H1 (cell line): ENCODE data around the gene DHRS3. TPM values are rescaled to one million over a fixed set of nuclear protein-coding genes. Genes with fewer than 3 reads are reported as not detected.

ENCODE experiments used
- CTCF ChIA-PET: fragments of 300-600 bp; sonication (Branson Sonifier 250); formaldehyde crosslinking; loops from one replicate; lab custom pipeline; 2021; ENCODE audit not compliant: partially characterized antibody; lab: Charles Lee
- POLR2A ChIA-PET: fragments of 300-600 bp; sonication (Branson Sonifier 250); formaldehyde crosslinking; loops from one replicate; lab custom pipeline; 2021; ENCODE audit warnings: inconsistent platforms; ENCODE audit not compliant: partially characterized antibody; lab: Charles Lee
- DNase-seq, 2 experiments: peaks; one replicate each; pipeline versions ENCODE4 v3.0.0 to v3.0.0-alpha.2; 2010 to 2022; ENCODE audit warnings: low spot score in 2 of 2, low read depth in 1 of 2, mixed read lengths in 1 of 2
- FAIRE-seq: peaks from 2 replicates; lab custom pipeline; 2011; peaks lifted over from hg19 to GRCh38; lab: Jason Lieb, UNC
- H2AFZ ChIP-seq: 2 replicates; pipeline ENCODE4 v1.8.1; 2012; ENCODE audit warnings: low read length, inconsistent platforms
- H2AK5ac ChIP-seq: 2 replicates; pipeline ENCODE4 v1.6.1; 2013; ENCODE audit warnings: low read depth, low read length
- H2BK120ac ChIP-seq: replicated peaks from 2 replicates; pipeline ENCODE3; 2013; ENCODE audit warnings: low read depth, low read length, inconsistent platforms
- H2BK12ac ChIP-seq: 2 replicates; pipeline ENCODE4 v1.6.1; 2013; ENCODE audit warnings: low read depth, low read length
- H2BK15ac ChIP-seq: 2 replicates; pipeline ENCODE4 v1.6.1; 2013; ENCODE audit warnings: low read length
- H2BK20ac ChIP-seq: 2 replicates; pipeline ENCODE4 v1.6.1; 2013; ENCODE audit warnings: low read length
- H2BK5ac ChIP-seq: 2 replicates; pipeline ENCODE4 v1.6.1; 2013; ENCODE audit warnings: low read depth, low read length
- H3K14ac ChIP-seq: 2 replicates; pipeline ENCODE4 v1.6.1; 2013; ENCODE audit warnings: inconsistent platforms; ENCODE audit not compliant: insufficient read length
- H3K18ac ChIP-seq: 2 replicates; pipeline ENCODE4 v1.6.1; 2013; ENCODE audit warnings: low read length; ENCODE audit errors: extremely low read depth
- H3K23ac ChIP-seq: 2 replicates; pipeline ENCODE4 v1.6.1; 2013; ENCODE audit warnings: inconsistent platforms; ENCODE audit not compliant: insufficient read length
- H3K23me2 ChIP-seq: 2 replicates; pipeline ENCODE4 v1.6.1; 2013; ENCODE audit warnings: low read depth, low read length
- H3K27ac ChIP-seq: 2 replicates; pipeline ENCODE4 v1.6.1; 2011; ENCODE audit warnings: low read depth, low read length, inconsistent platforms
- H3K27me3 ChIP-seq, 4 experiments: replicated peaks in 1 of 4; 1 replicate in 1 of 4; 2 replicates in 3 of 4; pipeline versions ENCODE4 v1.6.1 to v1.8.1; 2011 to 2013; ENCODE audit warnings: low read length in 3 of 4, mild to moderate bottlenecking in 3 of 4, inconsistent platforms in 2 of 4, mixed read lengths in 2 of 4, moderate library complexity in 1 of 4; ENCODE audit not compliant: control insufficient read depth in 3 of 4, insufficient read depth in 3 of 4; ENCODE audit errors: extremely low read depth in 1 of 4
- H3K36me3 ChIP-seq, 4 experiments: 2 replicates each; pipeline versions ENCODE4 v1.6.1 to v1.8.1; 2011 to 2013; ENCODE audit warnings: mild to moderate bottlenecking in 4 of 4, low read length in 3 of 4, moderate library complexity in 2 of 4, control low read depth in 1 of 4, inconsistent platforms in 1 of 4; ENCODE audit not compliant: insufficient read depth in 4 of 4, control insufficient read depth in 2 of 4
- H3K4ac ChIP-seq: replicated peaks from 2 replicates; pipeline ENCODE3; 2013; ENCODE audit warnings: low read length, low read depth, mixed read lengths, inconsistent platforms; ENCODE audit not compliant: insufficient read length
- H3K4me1 ChIP-seq, 4 experiments: replicated peaks in 1 of 4; 1 replicate in 1 of 4; 2 replicates in 3 of 4; pipeline versions ENCODE4 v1.6.1 to v1.8.1; 2011 to 2013; ENCODE audit warnings: low read length in 3 of 4, inconsistent platforms in 2 of 4, mixed read lengths in 1 of 4; ENCODE audit not compliant: insufficient read depth in 4 of 4, control insufficient read depth in 3 of 4
- H3K4me2 ChIP-seq, 2 experiments: 2 replicates each; pipeline versions ENCODE4 v1.6.1 to v1.8.1; 2011 to 2013; ENCODE audit warnings: low read depth in 2 of 2, low read length in 2 of 2, control low read depth in 1 of 2, inconsistent platforms in 1 of 2, mild to moderate bottlenecking in 1 of 2; ENCODE audit not compliant: insufficient read depth in 1 of 2
- H3K4me3 ChIP-seq, 4 experiments: fragments of 200-600, 300-600 bp in 1 of 4; sonication (generic), shearing (Covaris generic), sonication (Bioruptor Twin) in 1 of 4; 2 replicates each; pipeline versions ENCODE4 v1.5.1 to v1.8.1; 2011 to 2016; ENCODE audit warnings: low read length in 4 of 4, low read depth in 3 of 4, control low read depth in 2 of 4, inconsistent platforms in 2 of 4, mild to moderate bottlenecking in 2 of 4, mixed read lengths in 1 of 4, moderate library complexity in 1 of 4; ENCODE audit not compliant: insufficient read depth in 2 of 4; ENCODE audit errors: extremely low read depth in 1 of 4
- H3K56ac ChIP-seq: replicated peaks from 2 replicates; pipeline ENCODE3; 2013; ENCODE audit warnings: low read depth, mild to moderate bottlenecking, mixed read lengths, low read length, inconsistent platforms; ENCODE audit not compliant: insufficient read length
- H3K79me1 ChIP-seq: 2 replicates; pipeline ENCODE4 v1.6.1; 2013; ENCODE audit warnings: low read depth, low read length, control low read depth
- H3K79me2 ChIP-seq, 2 experiments: 2 replicates each; pipeline versions ENCODE4 v1.6.1 to v1.8.1; 2012 to 2013; ENCODE audit warnings: low read length in 2 of 2, mild to moderate bottlenecking in 2 of 2, inconsistent platforms in 1 of 2; ENCODE audit not compliant: insufficient read depth in 2 of 2, control insufficient read depth in 1 of 2
- H3K9ac ChIP-seq, 4 experiments: replicated peaks in 1 of 4; 1 replicate in 1 of 4; 2 replicates in 3 of 4; pipeline versions ENCODE4 v1.6.1 to v1.8.1; 2011 to 2013; ENCODE audit warnings: low read depth in 3 of 4, low read length in 3 of 4, control low read depth in 2 of 4, mild to moderate bottlenecking in 2 of 4, moderate library complexity in 2 of 4, inconsistent platforms in 1 of 4; ENCODE audit errors: extremely low read depth in 1 of 4
- H3K9me3 ChIP-seq, 2 experiments: 2 replicates each; pipeline versions ENCODE4 v1.6.1 to v1.8.1; 2012 to 2013; ENCODE audit warnings: mild to moderate bottlenecking in 2 of 2, moderate library complexity in 2 of 2, control low read depth in 1 of 2, inconsistent platforms in 1 of 2, low read depth in 1 of 2, low read length in 1 of 2, mixed read lengths in 1 of 2; ENCODE audit not compliant: insufficient read depth in 2 of 2
- H4K20me1 ChIP-seq, 2 experiments: replicated peaks in 1 of 2; 2 replicates each; pipeline versions ENCODE3 to v1.8.1; 2011 to 2013; ENCODE audit warnings: inconsistent platforms in 2 of 2, low read length in 2 of 2, mild to moderate bottlenecking in 1 of 2; ENCODE audit not compliant: insufficient read depth in 2 of 2, control insufficient read depth in 1 of 2
- H4K5ac ChIP-seq: 2 replicates; pipeline ENCODE4 v1.6.1; 2013; ENCODE audit warnings: low read length, low read depth, mixed read lengths, inconsistent platforms; ENCODE audit not compliant: insufficient read length
- H4K8ac ChIP-seq: 2 replicates; pipeline ENCODE4 v1.8.0; 2013; ENCODE audit warnings: mild to moderate bottlenecking, moderate library complexity, low read length, inconsistent platforms; ENCODE audit not compliant: insufficient read depth; ENCODE audit errors: extremely low read depth
- H4K91ac ChIP-seq: replicated peaks from 2 replicates; pipeline ENCODE3; 2013; ENCODE audit warnings: low read length, mixed read lengths, inconsistent platforms; ENCODE audit not compliant: insufficient read length
- EGR1 ChIP-seq: IDR thresholded peaks from 2 replicates; pipeline ENCODE4 v1.6.1; 2011; ENCODE audit warnings: low read depth, low read length, borderline replicate concordance
- MAX ChIP-seq: IDR thresholded peaks from 2 replicates; pipeline ENCODE4 v1.6.1; 2012; ENCODE audit warnings: inconsistent platforms
- NRF1 ChIP-seq: IDR thresholded peaks from 2 replicates; pipeline ENCODE4 v1.6.1; 2011; ENCODE audit warnings: mild to moderate bottlenecking, low read depth, low read length, improper control_type of control experiment
- RXRA ChIP-seq: IDR thresholded peaks from 2 replicates; pipeline ENCODE4 v1.6.1; 2011; ENCODE audit warnings: low read depth, mild to moderate bottlenecking, low read length, moderate library complexity; ENCODE audit not compliant: insufficient read depth
- SRF ChIP-seq: IDR thresholded peaks from 2 replicates; pipeline ENCODE4 v1.6.1; 2011; ENCODE audit warnings: mild to moderate bottlenecking, low read depth, low read length, moderate library complexity
- TAF1 ChIP-seq: IDR thresholded peaks from 2 replicates; pipeline ENCODE4 v1.6.1; 2011; ENCODE audit warnings: mild to moderate bottlenecking, low read depth, low read length
- WGBS, 2 experiments: shearing (Covaris generic) in 1 of 2; methylation state at CpG; one replicate each; pipeline versions ENCODE4 v1.1.6 to v1.1.7; 2013 to 2015; ENCODE audit warnings: low lambda C conversion rate in 2 of 2, mixed read lengths in 2 of 2, inconsistent platforms in 1 of 2, low coverage in 1 of 2, missing lambda C conversion rate in 1 of 2; ENCODE audit not compliant: insufficient replicate concordance in 2 of 2, insufficient coverage in 1 of 2, insufficient read length in 1 of 2; ENCODE audit errors: extremely low coverage in 1 of 2, missing lambda C conversion rate in 1 of 2; 5-methylcytosine and 5-hydroxymethylcytosine counted together
- polyA plus RNA-seq, 7 experiments: library from polyadenylated mRNA; depleted of rRNA in 3 of 7; stranded (reverse) in 5 of 7; unstranded in 2 of 7; fragments of >200 nt in 5 of 7; fragments of 200-250 nt in 2 of 7; gene quantifications; 1 replicate in 5 of 7; 2 replicates in 1 of 7; 4 replicates in 1 of 7; pipeline versions ENCODE4 v1.2.1 to v1.2.3, GENCODE V29; 2011 to 2013; ENCODE audit warnings: missing spikeins in 2 of 7, mixed read lengths in 2 of 7
- total RNA-seq: library from RNA; stranded (reverse); fragmentation: NEBNext Ultra II Directional; extraction: Animal tissue kit (Norgen Biotek cat#: 25700); gene quantifications from 2 replicates; pipeline ENCODE4 v1.2.1, GENCODE V29; 2021

The DHRS3 gene
- total and polyA plus RNA-seq, 2 of the 8 experiments (the other 6 are each of a cell fraction or from before 2014, with no cell fraction given), result 32.5 to 36.4 TPM

- no peak for FAIRE-seq
- no peak overlapping the region for H2AK5ac ChIP-seq
- no peak overlapping the region for H3K56ac ChIP-seq
- H3K79me2 ChIP-seq, result no peaks in the 10 kb centered on the region
- H2AFZ ChIP-seq, result no peak overlapping the region
- POLR2A ChIA-PET, result interaction anchor here (1.8 kb wide), 1 partner anchor 21 kb away, joined by 4 read pairs; no protein-coding TSS in a partner anchor
- no peak overlapping the region for H4K5ac ChIP-seq
- H3K9me3 ChIP-seq, result no peaks in the 10 kb centered on the region
- 92% methylated on average over 5 of the region's 5 CpGs; no CpG with 5 or more reads in 1 of the 2 experiments for WGBS, 2 experiments
- H2BK120ac ChIP-seq, result no peak overlapping the region
- no peak overlapping the region for H3K14ac ChIP-seq
- no peak overlapping the region for H3K27ac ChIP-seq
- no peak overlapping the region for H3K18ac ChIP-seq
- H2BK12ac ChIP-seq, result no peak overlapping the region
- H3K4me1 ChIP-seq, result no peaks in the 10 kb centered on the region
- H3K79me1 ChIP-seq, result no peaks in the 10 kb centered on the region
- no peak overlapping the region for H2BK15ac ChIP-seq
- no peak overlapping the region for H3K4me2 ChIP-seq
- no peak overlapping the region for H2BK5ac ChIP-seq
- H3K23ac ChIP-seq, result no peak overlapping the region
- H3K23me2 ChIP-seq, result no peaks in the 10 kb centered on the region
- no peak overlapping the region for H2BK20ac ChIP-seq
- H3K4ac ChIP-seq, result no peak overlapping the region
- CTCF ChIA-PET, result interaction anchor here (1.0 to 1.3 kb wide), 7 partner anchors 10 to 1139 kb away, joined by 3 to 5 read pairs (median 3); no protein-coding TSS in a partner anchor
- H3K36me3 ChIP-seq, result peaks cover 3 to 68% (median 13%) of the 10 kb centered on the region in 4 experiments; a peak in 5 of 8 replicates
- no peak for DNase-seq
- no peak overlapping the region for H4K91ac ChIP-seq
- no peak overlapping the region for H3K9ac ChIP-seq
- H4K20me1 ChIP-seq, result no peaks in the 10 kb centered on the region
- no peak overlapping the region for H3K4me3 ChIP-seq
- no peaks in the 10 kb centered on the region for H3K27me3 ChIP-seq
- no peak overlapping the region for H4K8ac ChIP-seq
- TF ChIP-seq SRF, result no peak
- no peak for TF ChIP-seq TAF1
- TF ChIP-seq EGR1, result no peak
- TF ChIP-seq MAX, result no peak
- TF ChIP-seq NRF1, result no peak
- TF ChIP-seq RXRA, result no peak
Observed at GRCh38 chr1:12574757-12575139, 43.3 kb downstream of the DHRS3 start.
